H1 (cell line): ENCODE measurements around the gene GPX7. TPM values are rescaled to one million over a fixed set of nuclear protein-coding genes. Genes with fewer than 3 reads are reported as not detected.

Source experiments
- BACH1 ChIP-seq: IDR thresholded peaks from 2 replicates; pipeline ENCODE4 v1.6.1; 2012; ENCODE audit warnings: low read length, improper control_type of control experiment
- CBX5 ChIP-seq: fragments of 300-800, 300-1000 bp; sonication (generic); IDR thresholded peaks from 2 replicates; pipeline ENCODE4 v1.7.1; 2016; ENCODE audit warnings: antibody characterized with exemption, low read length, low read depth
- CHD2 ChIP-seq: IDR thresholded peaks from 2 replicates; pipeline ENCODE4 v1.6.1; 2012; ENCODE audit warnings: low read length, improper control_type of control experiment
- CREB1 ChIP-seq: IDR thresholded peaks from 2 replicates; pipeline ENCODE4 v1.6.1; 2012; ENCODE audit warnings: inconsistent platforms
- HDAC2 ChIP-seq, 2 experiments: fragments of 300-600 bp in 1 of 2; sonication (generic) in 1 of 2; IDR thresholded peaks; 2 replicates each; pipeline ENCODE4 v1.6.1; 2011 to 2012; ENCODE audit warnings: low read depth in 2 of 2, low read length in 2 of 2, mild to moderate bottlenecking in 2 of 2, moderate library complexity in 2 of 2, borderline replicate concordance in 1 of 2, inconsistent platforms in 1 of 2
- MAFK ChIP-seq: IDR thresholded peaks from 2 replicates; pipeline ENCODE4 v1.6.1; 2012; ENCODE audit warnings: low read depth, mild to moderate bottlenecking, improper control_type of control experiment, low read length
- NANOG ChIP-seq: IDR thresholded peaks from 2 replicates; pipeline ENCODE4 v1.6.1; 2011; ENCODE audit warnings: low read length, low read depth, mild to moderate bottlenecking, inconsistent platforms; ENCODE audit not compliant: insufficient read depth, poor library complexity, severe bottlenecking
- RAD21 ChIP-seq, 2 experiments: IDR thresholded peaks in 1 of 2; conservative IDR thresholded peaks in 1 of 2; 2 replicates each; pipeline ENCODE4 v1.6.1; 2011; ENCODE audit warnings: low read depth in 2 of 2, low read length in 2 of 2, improper control_type of control experiment in 1 of 2, inconsistent platforms in 1 of 2, mild to moderate bottlenecking in 1 of 2, moderate library complexity in 1 of 2
- RNF2 ChIP-seq: fragments of 200-900, 300-1000 bp; sonication (generic); IDR thresholded peaks from 2 replicates; pipeline ENCODE4 v1.7.1; 2016; ENCODE audit warnings: borderline replicate concordance, low read depth, mild to moderate bottlenecking, antibody characterized with exemption, low read length; ENCODE audit not compliant: poor library complexity, severe bottlenecking; ENCODE audit errors: missing control alignments
- TAF7 ChIP-seq: optimal IDR thresholded peaks from 2 replicates; pipeline ENCODE3; 2011; ENCODE audit warnings: low read depth, mild to moderate bottlenecking, inconsistent platforms, low read length, moderate library complexity, borderline replicate concordance
- YY1 ChIP-seq: IDR thresholded peaks from 2 replicates; pipeline ENCODE4 v1.6.1; 2011; ENCODE audit warnings: low read depth, mild to moderate bottlenecking, low read length
- polyA plus RNA-seq, 7 experiments: library from polyadenylated mRNA; depleted of rRNA in 3 of 7; stranded (reverse) in 5 of 7; unstranded in 2 of 7; fragments of >200 nt in 5 of 7; fragments of 200-250 nt in 2 of 7; gene quantifications; 1 replicate in 5 of 7; 2 replicates in 1 of 7; 4 replicates in 1 of 7; pipeline versions ENCODE4 v1.2.1 to v1.2.3, GENCODE V29; 2011 to 2013; ENCODE audit warnings: missing spikeins in 2 of 7, mixed read lengths in 2 of 7
- total RNA-seq: library from RNA; stranded (reverse); fragmentation: NEBNext Ultra II Directional; extraction: Animal tissue kit (Norgen Biotek cat#: 25700); gene quantifications from 2 replicates; pipeline ENCODE4 v1.2.1, GENCODE V29; 2021

Gene GPX7
- total and polyA plus RNA-seq, 2 of the 8 experiments (the other 6 are each of a cell fraction or from before 2014, with no cell fraction given), result 13.0 to 37.5 TPM

GRCh38 chr1:52632732-52633290 lies 30.6 kb downstream of the GPX7 start, which contains the start of gene SHISAL2A (continued):
- TF ChIP-seq TAF7 (no peak), YY1 (no peak), RAD21 (IDR thresholded peaks at IDR 0.05 in 1 of 2, conservative IDR thresholded peaks at IDR 0.05 in 1 of 2; ENCODE audit: low read depth in 2 of 2, low read length in 2 of 2) (peak in 1 of 2 experiments; percentile 31; a peak in 1 of 4 replicates), RNF2 (peak; percentile 75), CHD2 (no peak), BACH1 (no peak), CBX5 (no peak), MAFK (no peak), HDAC2 (IDR thresholded peaks at IDR 0.05; ENCODE audit: borderline replicate concordance in 1 of 2, low read depth in 2 of 2, low read length in 2 of 2) (peak in 1 of 2 experiments; percentile 41; a peak in 1 of 4 replicates), NANOG (no peak), CREB1 (peak; percentile 51)
